ENCODE data around the gene USP5. TPM values are rescaled to one million over a fixed set of nuclear protein-coding genes. Genes with fewer than 3 reads are reported as not detected.

The USP5 gene
- polyA plus RNA-seq, 1 donor (not counting 4 experiments of a cell fraction or from before 2014, with no cell fraction given), result 58.3 TPM

DNA sequence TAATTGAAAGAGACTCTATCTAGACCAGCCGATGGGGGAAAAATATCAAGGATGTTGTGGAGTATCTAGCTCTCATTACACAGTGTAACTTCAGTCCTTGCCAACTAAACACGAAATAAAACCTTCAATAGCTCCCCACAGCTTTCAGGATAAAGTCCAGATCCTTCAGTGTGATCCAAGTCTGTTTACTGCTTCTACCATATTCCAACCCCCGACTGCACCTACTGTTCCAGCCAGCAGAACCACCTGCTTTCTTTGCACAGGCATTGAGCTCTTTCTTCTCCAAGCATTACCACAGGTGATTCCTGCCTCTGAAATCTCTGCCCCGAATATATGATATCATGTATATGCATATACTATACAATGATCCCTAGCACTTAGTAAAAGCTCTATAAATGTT, 50.5 kb downstream of the USP5 start:
- Histone ChIP-seq H2AFZ (ENCODE audit: control insufficient read depth, low read length) (no peak overlapping the region), H3K4me2 (ENCODE audit: control insufficient read depth, extremely low read depth, insufficient read depth, low read depth, low read length) (no peak overlapping the region), H3K79me2 (ENCODE audit: control insufficient read depth, insufficient read depth, low read length) (no peaks in the 10 kb centered on the region), H3K9me3 (ENCODE audit: control insufficient read depth, low read depth, low read length) (no peaks in the 10 kb centered on the region), H3K4me3 (ENCODE audit: control insufficient read depth in 2 of 3, extremely low read depth in 1 of 3, insufficient read depth in 2 of 3, low read depth in 1 of 3, low read length in 3 of 3) (no peak overlapping the region), H3K27me3 (ENCODE audit: control insufficient read depth, extremely low read depth, insufficient read depth, low read length) (no peaks in the 10 kb centered on the region), H3K9ac (ENCODE audit: control insufficient read depth, extremely low read depth, insufficient read depth, low read length) (no peak overlapping the region), H3K9me1 (ENCODE audit: control insufficient read depth, extremely low read depth, insufficient read depth, low read length) (no peaks in the 10 kb centered on the region), H3K27ac (ENCODE audit: control insufficient read depth, insufficient read depth, low read length) (no peak overlapping the region), H4K20me1 (ENCODE audit: control insufficient read depth, extremely low read depth, insufficient read depth, low read length) (no peaks in the 10 kb centered on the region), H3K4me1 (ENCODE audit: control insufficient read depth, extremely low read depth, insufficient read depth, low read length) (peaks cover 13% of the 10 kb centered on the region), H3K36me3 (ENCODE audit: control insufficient read depth in 2 of 2, extremely low read depth in 1 of 2, insufficient read depth in 2 of 2, low read length in 2 of 2) (no peaks in the 10 kb centered on the region)
- TF ChIP-seq EZH2 (IDR thresholded peaks at IDR 0.05; ENCODE audit: low read length), result no peak
- TF ChIP-seq, protein P1, sequence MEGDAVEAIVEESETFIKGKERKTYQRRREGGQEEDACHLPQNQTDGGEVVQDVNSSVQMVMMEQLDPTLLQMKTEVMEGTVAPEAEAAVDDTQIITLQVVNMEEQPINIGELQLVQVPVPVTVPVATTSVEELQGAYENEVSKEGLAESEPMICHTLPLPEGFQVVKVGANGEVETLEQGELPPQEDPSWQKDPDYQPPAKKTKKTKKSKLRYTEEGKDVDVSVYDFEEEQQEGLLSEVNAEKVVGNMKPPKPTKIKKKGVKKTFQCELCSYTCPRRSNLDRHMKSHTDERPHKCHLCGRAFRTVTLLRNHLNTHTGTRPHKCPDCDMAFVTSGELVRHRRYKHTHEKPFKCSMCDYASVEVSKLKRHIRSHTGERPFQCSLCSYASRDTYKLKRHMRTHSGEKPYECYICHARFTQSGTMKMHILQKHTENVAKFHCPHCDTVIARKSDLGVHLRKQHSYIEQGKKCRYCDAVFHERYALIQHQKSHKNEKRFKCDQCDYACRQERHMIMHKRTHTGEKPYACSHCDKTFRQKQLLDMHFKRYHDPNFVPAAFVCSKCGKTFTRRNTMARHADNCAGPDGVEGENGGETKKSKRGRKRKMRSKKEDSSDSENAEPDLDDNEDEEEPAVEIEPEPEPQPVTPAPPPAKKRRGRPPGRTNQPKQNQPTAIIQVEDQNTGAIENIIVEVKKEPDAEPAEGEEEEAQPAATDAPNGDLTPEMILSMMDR (optimal IDR thresholded peaks at IDR 0.05 in 1 of 3, IDR thresholded peaks at IDR 0.05 in 1 of 3, conservative IDR thresholded peaks at IDR 0.05 in 1 of 3; ENCODE audit: extremely low read depth in 1 of 3, insufficient read depth in 2 of 3, low read length in 3 of 3), result no peak
- FAIRE-seq (no peak), DNase-seq (ENCODE audit: low read depth, low spot score) (no peak)
- dilution Hi-C loops (cut with MboI; ENCODE audit: extremely low pct_ligation_motif_present, low sequenced_read_pairs), result no loop called here

DNA sequence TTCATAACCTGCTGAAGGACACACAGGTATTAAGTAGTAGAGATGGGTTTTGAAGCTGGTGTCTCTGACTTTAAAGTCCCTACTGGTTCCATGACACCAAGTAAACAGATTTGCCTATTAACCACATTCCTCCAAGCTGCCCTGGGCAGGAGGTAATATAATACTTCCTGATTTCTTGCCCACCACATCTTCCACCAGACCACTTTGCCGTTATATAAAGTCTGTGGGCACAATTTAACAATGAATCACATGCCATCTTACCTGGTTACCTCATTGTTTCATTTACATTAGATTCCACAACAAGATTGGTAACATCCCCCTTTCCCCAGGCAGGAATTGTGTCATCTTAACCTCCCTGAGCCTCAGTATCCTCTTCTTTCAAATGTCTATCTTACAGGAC, 51.8 kb downstream of the USP5 start:
- Histone ChIP-seq H4K20me1 (ENCODE audit: control insufficient read depth, extremely low read depth, insufficient read depth, low read length) (no peaks in the 10 kb centered on the region), H3K9me1 (ENCODE audit: control insufficient read depth, extremely low read depth, insufficient read depth, low read length) (no peaks in the 10 kb centered on the region), H3K4me2 (ENCODE audit: control insufficient read depth, extremely low read depth, insufficient read depth, low read depth, low read length) (no peak overlapping the region), H2AFZ (ENCODE audit: control insufficient read depth, low read length) (no peak overlapping the region), H3K27me3 (ENCODE audit: control insufficient read depth, extremely low read depth, insufficient read depth, low read length) (no peaks in the 10 kb centered on the region), H3K27ac (ENCODE audit: control insufficient read depth, insufficient read depth, low read length) (no peak overlapping the region), H3K4me3 (ENCODE audit: control insufficient read depth in 2 of 3, extremely low read depth in 1 of 3, insufficient read depth in 2 of 3, low read depth in 1 of 3, low read length in 3 of 3) (no peak overlapping the region), H3K36me3 (ENCODE audit: control insufficient read depth in 2 of 2, extremely low read depth in 1 of 2, insufficient read depth in 2 of 2, low read length in 2 of 2) (no peaks in the 10 kb centered on the region), H3K9me3 (ENCODE audit: control insufficient read depth, low read depth, low read length) (no peaks in the 10 kb centered on the region), H3K79me2 (ENCODE audit: control insufficient read depth, insufficient read depth, low read length) (no peaks in the 10 kb centered on the region), H3K9ac (ENCODE audit: control insufficient read depth, extremely low read depth, insufficient read depth, low read length) (no peak overlapping the region), H3K4me1 (ENCODE audit: control insufficient read depth, extremely low read depth, insufficient read depth, low read length) (peaks cover 13% of the 10 kb centered on the region)
- dilution Hi-C loops (cut with MboI; ENCODE audit: extremely low pct_ligation_motif_present, low sequenced_read_pairs), result no loop called here
- DNase-seq (ENCODE audit: low read depth, low spot score) (no peak), FAIRE-seq (no peak)
- TF ChIP-seq EZH2 (IDR thresholded peaks at IDR 0.05; ENCODE audit: low read length), result no peak
- TF ChIP-seq, protein P1 (optimal IDR thresholded peaks at IDR 0.05 in 1 of 3, IDR thresholded peaks at IDR 0.05 in 1 of 3, conservative IDR thresholded peaks at IDR 0.05 in 1 of 3; ENCODE audit: extremely low read depth in 1 of 3, insufficient read depth in 2 of 3, low read length in 3 of 3), result no peak
